ENCODE data around the gene CAVIN4. TPM values are rescaled to one million over a fixed set of nuclear protein-coding genes. Genes with fewer than 3 reads are reported as not detected.

CAVIN4 gene
- total RNA-seq, 2 experiments from 2014 or later, result 0.08 TPM; not detected in 1

DNA sequence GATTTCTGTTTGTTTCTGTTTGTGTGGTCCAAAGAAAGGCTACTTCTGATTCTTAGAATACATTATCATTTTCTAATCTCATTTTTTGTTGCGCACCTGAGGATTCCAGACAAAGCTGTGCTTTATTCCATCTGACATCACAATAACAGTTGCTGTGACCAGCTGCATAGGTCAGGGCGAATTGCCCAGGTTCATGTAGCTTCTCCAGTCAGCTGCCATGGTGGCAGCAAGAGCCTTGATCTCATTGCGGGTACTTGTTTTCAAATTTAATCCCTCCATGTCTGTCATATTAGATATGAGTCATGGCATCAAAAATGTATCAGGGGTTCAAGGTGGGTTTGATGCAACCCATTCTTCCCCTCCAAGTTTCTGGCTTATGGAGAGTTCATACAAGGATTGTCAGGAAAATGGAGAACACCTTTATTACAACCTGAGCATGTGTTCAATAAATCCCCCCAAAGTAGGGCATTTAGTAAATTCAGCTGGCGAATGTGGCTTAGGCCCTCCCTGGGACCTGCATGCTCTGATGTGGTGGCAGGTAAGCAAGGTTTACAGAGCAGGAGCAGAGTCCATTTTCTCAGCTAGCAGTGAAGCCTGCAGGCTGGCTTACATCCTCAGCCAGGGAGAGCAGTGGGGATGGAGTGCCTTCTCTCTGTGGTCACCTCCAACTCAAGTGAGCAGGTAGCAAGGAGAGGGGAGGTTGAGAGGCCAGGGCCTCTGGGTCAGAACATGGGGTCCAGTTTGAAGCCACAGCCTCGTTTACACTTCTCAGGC lies 13.9 kb downstream of the CAVIN4 start:
- DNase-seq (no peak), ATAC-seq (ENCODE audit: poor library complexity) (no peak)
- intact Hi-C loops (cut with DNase I, micrococcal nuclease), result loop anchor here (10.0 kb wide), 4 partner anchors 237 to 1617 kb away; partner anchors contain the start of gene TEX10 (in 1 of the 2)
- Histone ChIP-seq H3K4me1 (ENCODE audit: insufficient read depth, low read length) (no peaks in the 10 kb centered on the region), H3K36me3 (ENCODE audit: insufficient read depth, low read length) (no peaks in the 10 kb centered on the region), H3K4me3 (ENCODE audit: low read length) (no peak overlapping the region), H3K27ac (ENCODE audit: low read depth in 1 of 2, low read length in 2 of 2) (no peak overlapping the region), H3K27me3 (ENCODE audit: control insufficient read depth in 1 of 2, insufficient read depth in 2 of 2, low read length in 2 of 2) (no peaks in the 10 kb centered on the region), H3K9me3 (ENCODE audit: control insufficient read depth in 1 of 2, insufficient read depth in 1 of 2, low read length in 2 of 2) (no peaks in the 10 kb centered on the region)
- no peak overlapping the region for H3K27ac Mint-ChIP-seq
- H3K27me3 Mint-ChIP-seq, result no peaks in the 10 kb centered on the region
- POLR2A ChIA-PET, result no interaction called here
- H3K4me3 Mint-ChIP-seq, result no peak overlapping the region
- H3K36me3 Mint-ChIP-seq (ENCODE audit: low read depth), result no peaks in the 10 kb centered on the region
- H3K9me3 Mint-ChIP-seq, result no peaks in the 10 kb centered on the region
- no peak for TF ChIP-seq CTCF (IDR thresholded peaks at IDR 0.05)
- peaks cover 11% of the 10 kb centered on the region for H3K4me1 Mint-ChIP-seq (ENCODE audit: low read depth)
- CTCF ChIA-PET, result no interaction called here

- H3K9me3 Mint-ChIP-seq, result no peaks in the 10 kb centered on the region
- Histone ChIP-seq H3K4me1 (ENCODE audit: insufficient read depth, low read length) (peaks cover 18% of the 10 kb centered on the region), H3K27me3 (ENCODE audit: control insufficient read depth in 1 of 2, insufficient read depth in 2 of 2, low read length in 2 of 2) (no peaks in the 10 kb centered on the region), H3K27ac (ENCODE audit: low read depth in 1 of 2, low read length in 2 of 2) (no peak overlapping the region), H3K9me3 (ENCODE audit: control insufficient read depth in 1 of 2, insufficient read depth in 1 of 2, low read length in 2 of 2) (no peaks in the 10 kb centered on the region), H3K36me3 (ENCODE audit: insufficient read depth, low read length) (no peaks in the 10 kb centered on the region), H3K4me3 (ENCODE audit: low read length) (no peak overlapping the region)
- DNase-seq (peak in 4 of 14 experiments; percentile 30 to 68 (median 56)), ATAC-seq (ENCODE audit: poor library complexity) (no peak)
- peak overlapping the region; percentile 28 for H3K4me3 Mint-ChIP-seq
- peak overlapping the region; percentile 25 for H3K27ac Mint-ChIP-seq
- no peaks in the 10 kb centered on the region for H3K36me3 Mint-ChIP-seq (ENCODE audit: low read depth)
- ChIA-PET POLR2A (no interaction called here), CTCF (interaction anchor here (0.6 kb wide), 1 partner anchor 184 kb away, joined by 3 read pairs; no protein-coding TSS in a partner anchor)
- intact Hi-C loops (cut with DNase I, micrococcal nuclease), result loop anchor here (2.0 to 10.0 kb wide), 10 partner anchors 168 to 1621 kb away; partner anchors contain the start of genes ALG2 (in 1 of the 2), MSANTD3 (in 1 of the 2), SEC61B (in 1 of the 2) and TEX10 (in 1 of the 2)
- TF ChIP-seq CTCF (IDR thresholded peaks at IDR 0.05), result peak; percentile 96
- no peaks in the 10 kb centered on the region for H3K27me3 Mint-ChIP-seq
- H3K4me1 Mint-ChIP-seq (ENCODE audit: low read depth), result peaks cover 29% of the 10 kb centered on the region
Measured at GRCh38 chr9:100595391-100596199, 17.7 kb downstream of the CAVIN4 start.

DNA sequence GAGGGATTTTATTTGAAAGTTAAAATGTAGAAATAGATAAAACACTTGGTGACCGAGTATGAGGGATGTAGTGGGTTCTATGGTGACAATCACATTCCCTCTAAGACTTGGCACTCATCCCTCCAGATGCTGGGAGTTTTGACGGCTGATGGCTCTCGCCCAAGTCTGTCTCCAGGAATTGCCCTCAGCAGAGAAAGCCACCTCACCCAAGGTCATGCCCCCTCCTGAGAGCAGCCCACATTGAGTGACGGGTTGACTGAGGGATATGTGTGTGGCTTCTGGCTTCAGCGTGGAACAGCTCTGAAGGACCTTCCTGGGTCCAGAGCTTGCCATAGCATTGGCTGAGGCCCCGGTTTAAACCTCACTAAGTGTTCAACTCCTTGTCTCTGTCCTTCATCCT lies 19.4 kb downstream of the CAVIN4 start:
- ChIA-PET CTCF (no interaction called here), POLR2A (no interaction called here)
- Mint-ChIP-seq H3K27ac (peak overlapping the region; percentile 63), H3K27me3 (no peaks in the 10 kb centered on the region), H3K4me1 (ENCODE audit: low read depth) (peaks cover 33% of the 10 kb centered on the region), H3K9me3 (no peaks in the 10 kb centered on the region), H3K36me3 (ENCODE audit: low read depth) (no peaks in the 10 kb centered on the region), H3K4me3 (peak overlapping the region; percentile 81)
- H3K4me1 ChIP-seq (ENCODE audit: insufficient read depth, low read length), result peaks cover 18% of the 10 kb centered on the region
- H3K4me3 ChIP-seq (ENCODE audit: low read length), result no peak overlapping the region
- H3K27me3 ChIP-seq (ENCODE audit: control insufficient read depth in 1 of 2, insufficient read depth in 2 of 2, low read length in 2 of 2), result no peaks in the 10 kb centered on the region
- no peaks in the 10 kb centered on the region for H3K9me3 ChIP-seq (ENCODE audit: control insufficient read depth in 1 of 2, insufficient read depth in 1 of 2, low read length in 2 of 2)
- H3K27ac ChIP-seq (ENCODE audit: low read depth in 1 of 2, low read length in 2 of 2), result no peak overlapping the region
- DNase-seq (peak in 1 of 14 experiments; percentile 13), ATAC-seq (ENCODE audit: poor library complexity) (no peak)
- no peaks in the 10 kb centered on the region for H3K36me3 ChIP-seq (ENCODE audit: insufficient read depth, low read length)
- TF ChIP-seq CTCF (IDR thresholded peaks at IDR 0.05), result no peak
- intact Hi-C loops (cut with DNase I, micrococcal nuclease), result loop anchor here (5.0 to 10.0 kb wide), 9 partner anchors 170 to 1622 kb away; partner anchors contain the start of genes ALG2 (in 1 of the 2), MSANTD3 (in 1 of the 2), SEC61B (in 1 of the 2) and TEX10 (in 1 of the 2)

Measured in CD4-positive, alpha-beta T cell (primary cell).